GM21825 (cell line): ENCODE results near the gene CEACAM20.
A peak's percentile ranks its signal among the peaks of the same experiment; 100 is the strongest.
"Not testable (repeated sequence)": the region's sequence is repeated elsewhere in the genome, so short reads cannot be mapped to it uniquely, and the experiment has no call there.

ENCODE experiments used
- ATAC-seq: cut with Tn5 transposase; IDR thresholded peaks from one replicate; pipeline ENCODE4 v1.9.1; 2021; ENCODE audit warnings: mild to moderate bottlenecking, moderate library complexity; ENCODE audit not compliant: unreplicated experiment

CEACAM20 gene

DNA sequence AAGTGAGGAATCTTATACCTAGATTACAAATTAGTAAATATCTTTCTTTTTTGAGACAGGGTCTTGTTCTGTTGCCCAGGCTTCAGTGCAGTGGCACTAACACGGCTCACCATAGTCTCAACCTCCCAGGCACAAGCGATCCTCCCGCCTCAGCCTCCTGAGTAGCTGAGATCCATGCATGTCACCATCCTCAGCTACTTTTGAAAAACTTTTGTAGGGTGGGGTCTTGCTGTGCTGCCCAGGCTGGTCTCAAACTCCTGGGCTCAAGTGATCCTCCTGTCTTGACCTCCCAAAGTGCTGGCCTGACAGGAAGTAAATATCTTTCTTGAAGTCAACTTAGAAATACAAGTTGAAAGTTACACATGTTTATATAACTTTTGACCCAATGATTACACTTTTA is 20.0 kb upstream of the CEACAM20 start:
- ATAC-seq: no peak

DNA sequence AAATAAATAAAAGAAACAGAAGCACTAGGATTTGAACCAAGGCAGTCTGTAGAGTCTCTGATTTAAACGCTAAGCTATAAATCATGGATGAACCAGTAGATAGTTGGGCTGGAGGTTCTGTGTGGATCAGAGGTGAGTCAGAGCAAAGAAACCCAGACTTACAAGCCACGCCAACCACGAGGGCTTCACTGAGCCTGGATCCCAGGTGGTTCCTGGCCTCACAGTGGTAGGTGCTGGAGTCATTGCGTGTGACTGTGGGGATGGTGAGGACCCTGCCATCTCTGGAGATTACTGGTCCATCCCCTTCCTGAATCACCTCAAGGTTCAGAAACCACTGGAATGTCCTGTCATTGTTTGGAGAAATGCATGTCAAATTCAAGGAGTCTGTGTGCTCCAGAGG is 19.3 kb upstream of the CEACAM20 start:
- no peak for ATAC-seq

DNA sequence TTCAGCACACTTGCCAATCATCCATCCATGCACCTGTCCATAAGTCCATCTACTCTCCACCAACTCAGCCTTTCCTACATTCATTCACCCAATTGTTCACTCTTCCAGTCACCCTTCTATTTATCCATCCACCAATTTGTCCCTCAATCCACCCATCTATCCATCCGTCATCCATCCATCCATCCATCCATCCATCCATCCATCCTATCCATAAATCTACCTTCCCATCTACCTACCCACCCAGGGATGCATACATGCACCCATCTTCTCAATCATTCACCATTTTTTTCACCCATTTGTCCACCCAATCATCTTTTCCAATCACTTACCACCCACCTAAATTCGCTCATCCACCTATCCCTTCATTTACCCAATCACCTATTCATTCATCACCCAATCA is 14.6 kb upstream of the CEACAM20 start:
- no peak for ATAC-seq

DNA sequence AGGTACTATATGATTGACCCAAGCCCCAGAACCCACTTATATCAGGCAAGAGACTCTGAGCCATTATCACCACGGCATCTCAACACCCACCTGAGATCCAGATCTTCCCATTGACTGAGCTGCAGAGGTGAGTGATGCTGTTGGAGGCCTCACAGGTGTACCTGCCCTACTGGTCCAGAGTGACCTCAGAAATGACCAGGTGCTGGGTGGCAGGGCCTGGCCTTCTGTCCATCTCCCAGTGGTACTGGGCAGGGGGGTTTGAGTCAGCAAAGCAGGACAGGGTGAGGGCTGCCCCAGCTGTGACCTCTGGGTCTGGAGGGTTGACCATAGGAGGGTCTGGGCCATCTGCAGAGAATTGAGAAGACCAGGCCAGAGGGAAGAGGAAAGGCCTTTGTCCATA is 13.2 kb upstream of the CEACAM20 start:
- ATAC-seq: no peak

DNA sequence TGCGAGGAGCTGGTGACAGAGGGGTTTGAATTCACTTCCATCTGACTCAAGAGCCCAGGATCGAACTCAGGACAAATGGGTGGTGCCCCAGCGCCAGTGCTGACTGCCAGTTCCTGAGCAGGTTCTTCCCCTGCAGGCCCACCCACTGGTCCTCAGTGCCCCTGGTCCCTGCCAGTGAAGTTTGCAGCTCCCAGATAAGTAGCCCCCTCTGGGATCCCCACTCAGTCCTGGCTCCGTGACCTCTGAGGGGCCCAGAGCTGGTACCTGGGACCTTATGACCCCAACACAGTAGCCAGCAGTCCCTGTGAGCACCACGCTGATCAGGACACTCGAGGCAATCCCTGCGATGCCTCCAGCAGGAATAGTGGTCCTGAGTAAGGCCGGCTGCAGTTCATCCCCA is 11.3 kb upstream of the CEACAM20 start:
- no peak for ATAC-seq

DNA sequence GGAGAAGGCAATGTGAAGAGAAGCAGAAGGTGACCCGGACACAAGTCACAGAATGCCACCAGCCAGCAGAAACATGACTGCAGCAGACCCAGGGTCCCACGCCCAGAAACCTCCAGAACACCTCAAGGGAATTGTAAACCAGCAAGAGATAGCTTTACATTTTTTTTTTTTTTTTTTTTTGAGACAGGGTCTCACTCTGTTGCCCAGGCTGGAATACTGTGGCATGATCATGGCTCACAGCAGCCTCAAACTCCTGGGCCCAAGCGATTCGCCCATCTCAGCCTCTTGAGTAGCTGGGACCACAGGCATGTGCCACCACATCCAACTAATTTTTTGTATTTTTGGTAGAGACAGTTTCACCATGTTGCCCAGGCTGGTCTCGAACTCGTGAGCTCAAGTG is 10.5 kb upstream of the CEACAM20 start:
- ATAC-seq: no peak

DNA sequence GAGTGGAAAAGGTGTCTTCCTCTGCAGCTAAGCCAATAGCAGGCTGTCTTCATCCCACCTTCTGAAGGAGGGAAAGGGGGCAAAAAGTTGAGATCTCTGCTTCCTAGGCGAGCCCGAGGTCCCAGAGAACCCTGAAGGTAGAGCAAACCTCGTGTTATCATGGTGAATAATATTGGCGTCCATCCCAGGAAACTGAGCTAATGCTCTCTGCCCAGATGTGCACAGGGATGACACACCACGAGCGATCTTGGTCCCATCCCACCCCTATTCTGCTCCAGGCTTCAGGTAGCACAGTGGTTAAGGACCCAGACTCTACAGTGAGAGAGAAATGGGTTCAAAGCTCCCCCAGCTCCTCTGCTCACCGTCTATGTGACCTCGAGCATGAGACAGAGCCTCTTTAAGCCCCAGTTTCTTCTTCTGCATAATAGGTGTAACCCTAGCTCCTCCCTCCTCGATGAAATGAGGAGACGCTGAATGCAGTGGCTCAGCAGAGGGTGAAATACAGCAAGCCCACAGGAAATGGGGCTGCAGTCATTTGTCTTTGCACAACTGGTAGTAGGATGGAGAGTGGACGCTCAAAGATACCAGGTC is 9.9 kb upstream of the CEACAM20 start:
- no peak for ATAC-seq

DNA sequence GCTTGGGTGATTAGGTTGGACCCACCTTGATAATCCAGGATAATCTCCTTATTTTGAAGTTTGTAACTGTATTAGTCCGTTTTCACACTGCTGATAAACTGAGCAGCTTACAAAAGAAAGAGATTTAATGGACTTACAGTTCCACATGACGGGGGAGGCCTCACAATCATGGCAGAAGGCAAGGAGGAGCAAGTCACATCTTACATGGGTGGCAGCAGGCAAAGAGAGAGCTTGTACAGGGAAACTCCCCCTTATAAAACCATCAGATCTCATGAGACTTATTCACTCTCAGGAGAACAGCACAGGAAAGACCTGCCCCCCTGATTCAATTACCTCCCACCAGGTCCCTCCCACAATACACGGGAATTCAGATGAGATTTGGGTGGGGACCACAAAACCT is 5.9 kb upstream of the CEACAM20 start:
- ATAC-seq: not testable (repeated sequence)

DNA sequence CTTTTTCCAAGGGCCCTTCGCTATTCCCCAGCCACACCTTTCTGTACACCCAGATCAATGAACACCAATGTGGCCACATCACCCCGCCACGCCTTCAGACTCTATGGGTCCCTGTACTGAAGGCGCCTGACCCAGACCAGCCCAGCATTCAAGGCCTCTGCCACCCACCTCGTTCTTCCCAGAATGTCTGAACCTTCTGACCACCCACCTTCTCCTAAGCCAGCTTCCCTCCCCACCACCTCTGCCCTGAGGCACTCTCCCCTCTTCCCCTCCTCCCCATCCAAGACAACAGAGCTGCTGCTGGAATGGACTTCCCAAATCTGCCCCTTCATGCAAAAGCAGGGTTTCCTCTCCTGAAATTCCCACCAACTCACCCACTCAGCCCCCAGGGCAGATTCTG is 3.3 kb upstream of the CEACAM20 start:
- no peak for ATAC-seq

DNA sequence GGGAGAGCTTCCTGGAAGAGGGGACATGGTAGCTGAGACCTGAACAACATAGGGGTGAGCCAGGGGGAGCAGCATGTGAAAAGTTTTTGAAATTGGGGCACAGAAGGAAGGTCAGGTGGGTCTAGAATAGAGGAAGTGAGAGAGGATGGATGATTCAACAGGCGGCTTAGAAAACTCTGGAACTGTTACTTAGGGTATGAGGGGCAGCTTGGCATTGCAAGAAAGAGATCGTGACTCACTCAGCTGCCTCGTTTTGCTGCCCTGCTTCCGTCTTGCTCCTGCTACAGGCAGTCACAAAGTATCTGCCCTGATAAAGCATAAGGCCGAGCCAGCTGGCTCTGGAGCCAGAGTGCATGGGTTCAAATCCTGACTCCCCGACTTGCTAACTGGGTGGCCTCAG is 1.3 kb upstream of the CEACAM20 start:
- no peak for ATAC-seq

DNA sequence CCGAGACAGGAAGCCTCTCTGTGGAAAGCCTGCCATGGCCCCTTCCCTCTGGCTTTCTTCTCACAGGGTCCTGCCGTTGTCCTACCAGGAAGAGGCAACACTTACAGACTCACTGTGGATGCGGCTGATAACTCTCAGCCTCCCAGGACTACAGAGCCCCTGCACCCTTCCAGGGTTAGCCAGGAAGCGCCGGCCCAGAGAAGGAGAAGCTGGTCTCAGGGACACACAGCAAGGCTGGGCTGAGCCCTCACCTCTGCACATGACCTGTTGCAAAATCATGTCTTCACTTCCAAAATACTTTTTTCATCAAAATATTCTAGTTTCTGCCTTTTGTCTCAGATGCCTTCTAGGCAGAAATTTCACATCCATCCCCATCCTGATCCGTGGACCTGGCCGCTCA is 1.9 kb downstream of the CEACAM20 start:
- ATAC-seq: no peak

DNA sequence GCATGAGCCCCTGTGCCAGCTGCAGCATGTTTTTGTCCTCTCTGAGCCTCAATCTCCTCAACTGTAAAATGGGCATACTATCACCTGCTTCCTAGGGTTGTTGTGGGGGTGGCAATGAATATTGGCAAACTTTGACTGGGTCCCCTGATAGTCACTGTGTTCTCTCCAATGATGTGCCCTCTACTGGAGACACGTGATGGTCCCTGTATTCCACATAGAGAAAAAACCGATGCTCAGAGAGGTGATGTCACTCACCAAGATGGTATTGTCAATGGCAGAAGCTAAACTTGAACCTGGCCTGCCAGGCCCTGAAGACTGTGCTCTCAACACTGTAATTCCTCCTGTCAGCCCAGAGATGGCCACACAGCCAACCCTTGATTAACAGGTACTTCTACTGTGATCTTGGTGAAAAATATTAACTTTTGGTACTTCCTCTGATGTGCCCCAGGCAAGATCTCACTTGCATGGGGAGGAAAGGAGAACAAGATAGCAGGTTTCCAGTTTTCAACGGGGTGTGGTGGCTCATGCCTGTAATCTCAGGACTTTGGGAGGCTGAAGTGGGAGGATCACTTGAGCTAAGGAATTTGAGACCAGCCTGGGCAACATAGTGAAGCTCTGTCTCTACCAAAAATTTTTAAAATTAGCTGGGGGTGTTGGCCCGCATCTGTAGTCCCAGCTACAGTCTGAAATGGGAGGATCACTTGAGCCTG is 3.6 kb downstream of the CEACAM20 start:
- no peak for ATAC-seq

DNA sequence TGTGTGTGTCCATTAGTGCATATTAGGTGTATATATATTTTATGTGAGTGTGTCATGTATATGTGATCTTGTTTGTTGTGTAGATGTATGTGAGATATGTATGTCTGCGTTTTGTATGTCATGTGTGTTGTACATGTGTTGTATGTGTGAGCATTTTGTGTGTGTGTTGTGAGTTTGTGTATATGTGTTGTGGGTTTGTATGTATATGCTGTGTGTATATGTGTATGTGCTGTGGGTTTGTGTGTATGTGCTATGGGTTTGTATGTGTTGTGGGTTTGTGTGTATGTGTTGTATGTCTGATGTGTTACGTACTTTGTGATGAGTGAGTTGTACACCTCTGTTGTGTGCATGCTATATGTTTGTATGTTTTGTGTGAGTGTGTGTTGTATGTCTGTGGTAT is 8.1 kb downstream of the CEACAM20 start:
- no peak for ATAC-seq

DNA sequence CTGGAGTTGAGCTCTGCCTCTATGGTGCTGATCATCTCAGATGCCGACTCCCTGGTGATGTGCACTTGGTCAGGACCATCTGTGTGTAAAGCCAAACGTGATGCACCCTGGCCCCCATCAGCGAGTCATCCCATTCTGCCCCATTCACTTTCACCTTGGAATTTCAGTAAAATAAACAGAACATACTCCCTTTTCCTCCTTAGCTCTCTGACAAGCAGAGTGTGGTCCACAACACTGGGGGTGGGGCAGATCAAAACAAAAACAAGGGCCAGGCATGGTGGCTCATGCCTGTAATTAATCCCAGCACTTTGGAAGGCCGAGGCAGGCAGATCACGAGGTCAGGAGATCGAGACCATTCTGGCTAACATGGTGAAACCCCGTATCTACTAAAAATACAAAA is 12.3 kb downstream of the CEACAM20 start:
- no peak for ATAC-seq

DNA sequence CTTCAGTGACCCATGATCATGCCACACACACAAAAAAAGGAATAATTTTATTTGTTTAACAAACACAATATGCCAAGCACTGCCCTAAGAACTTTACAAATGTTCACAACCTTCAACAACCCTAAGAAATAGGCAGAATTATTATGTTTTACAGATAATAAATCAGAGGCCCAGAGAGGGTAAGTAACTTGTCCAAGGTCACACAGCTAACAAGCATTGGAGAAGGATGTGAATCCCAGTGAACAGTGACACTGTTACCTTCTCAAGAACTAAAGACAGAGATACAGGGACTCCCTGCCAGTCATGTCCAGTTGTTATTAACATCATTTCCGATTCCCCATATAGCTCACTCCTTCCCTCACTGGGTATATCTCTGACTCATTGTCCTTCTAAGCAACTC is 13.6 kb downstream of the CEACAM20 start:
- ATAC-seq: no peak

DNA sequence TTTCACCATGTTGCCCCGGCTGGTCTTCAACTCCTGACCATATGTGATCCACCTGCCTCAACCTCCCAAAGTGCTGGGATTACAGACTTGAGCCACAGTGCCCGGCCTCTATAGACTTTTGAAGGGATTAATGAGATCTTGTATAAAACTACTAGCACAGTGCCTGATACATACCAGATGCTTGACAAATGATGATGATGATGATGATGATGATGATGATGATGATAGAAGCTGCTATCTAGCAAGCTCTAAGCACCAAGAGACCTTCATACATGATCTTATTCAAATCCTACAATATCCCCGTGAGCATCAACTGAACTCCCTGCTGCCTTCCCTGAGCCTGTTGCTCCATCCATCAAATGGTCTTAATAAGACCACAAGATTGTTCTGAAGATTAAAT is 14.4 kb downstream of the CEACAM20 start:
- no peak for ATAC-seq

DNA sequence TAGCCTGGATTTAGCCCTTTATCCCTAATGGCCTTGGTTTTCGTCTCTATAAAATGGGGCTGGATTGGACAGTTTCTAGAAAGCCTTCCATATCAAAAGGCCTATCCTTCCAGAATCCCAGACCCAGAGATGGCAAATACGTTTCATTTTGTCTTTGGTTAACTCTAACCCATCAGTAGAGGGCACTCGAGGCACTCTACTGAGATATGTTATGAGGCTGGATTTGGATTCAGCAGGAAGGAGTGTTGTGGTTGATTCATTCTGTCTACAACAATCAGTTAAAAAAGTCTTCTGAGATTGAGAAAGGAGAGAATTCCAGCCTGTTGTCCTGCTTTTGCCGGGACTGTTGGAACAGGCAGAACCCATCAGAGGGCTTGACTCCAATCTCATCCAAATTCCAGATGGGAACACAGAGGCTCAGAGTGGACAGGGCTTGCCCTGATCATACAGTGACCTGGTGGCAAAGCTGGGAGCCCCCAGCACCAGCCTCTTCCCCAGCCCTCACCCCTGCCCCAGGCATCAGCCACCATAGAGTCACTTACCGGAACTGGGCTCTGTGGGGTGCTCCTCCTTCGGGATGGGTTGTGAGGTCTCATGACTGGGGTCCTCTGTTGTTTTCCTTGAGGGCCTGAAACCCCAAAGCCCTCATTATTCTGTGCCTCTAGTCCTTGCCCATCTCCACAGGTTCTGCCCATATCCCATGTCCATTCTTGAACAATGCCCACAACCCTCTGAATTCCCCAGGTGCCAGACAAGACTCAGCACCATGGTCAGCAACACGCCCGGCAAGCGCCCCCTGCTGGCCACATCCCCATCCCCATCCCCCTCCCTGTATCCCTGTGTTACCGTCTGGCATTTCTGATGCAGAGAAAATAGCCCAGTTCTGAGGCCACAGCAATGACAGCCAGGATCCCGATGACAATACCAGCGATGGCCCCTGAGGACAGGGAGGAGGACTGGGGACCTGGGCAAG is 16.9 kb downstream of the CEACAM20 start:
- no peak for ATAC-seq

DNA sequence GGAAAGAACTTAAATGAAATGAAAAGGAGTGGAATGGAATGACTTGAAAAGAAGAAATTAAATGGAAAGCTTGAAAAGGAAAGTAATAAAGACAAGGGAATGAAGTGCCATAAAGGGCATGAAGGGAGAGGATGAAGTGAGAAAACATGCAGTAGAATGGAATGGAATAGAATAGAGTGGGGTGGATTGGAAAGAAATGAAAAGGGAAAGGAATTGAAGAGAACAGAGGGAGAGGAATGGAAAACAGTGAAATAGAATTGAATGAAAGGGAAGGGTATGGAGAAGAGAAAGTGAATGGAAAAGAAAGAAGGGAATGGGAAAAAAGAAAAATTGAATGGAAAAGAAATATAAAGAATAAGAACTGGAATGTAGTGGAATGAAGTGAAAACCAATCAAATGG is 20.0 kb downstream of the CEACAM20 start:
- ATAC-seq: no peak

DNA sequence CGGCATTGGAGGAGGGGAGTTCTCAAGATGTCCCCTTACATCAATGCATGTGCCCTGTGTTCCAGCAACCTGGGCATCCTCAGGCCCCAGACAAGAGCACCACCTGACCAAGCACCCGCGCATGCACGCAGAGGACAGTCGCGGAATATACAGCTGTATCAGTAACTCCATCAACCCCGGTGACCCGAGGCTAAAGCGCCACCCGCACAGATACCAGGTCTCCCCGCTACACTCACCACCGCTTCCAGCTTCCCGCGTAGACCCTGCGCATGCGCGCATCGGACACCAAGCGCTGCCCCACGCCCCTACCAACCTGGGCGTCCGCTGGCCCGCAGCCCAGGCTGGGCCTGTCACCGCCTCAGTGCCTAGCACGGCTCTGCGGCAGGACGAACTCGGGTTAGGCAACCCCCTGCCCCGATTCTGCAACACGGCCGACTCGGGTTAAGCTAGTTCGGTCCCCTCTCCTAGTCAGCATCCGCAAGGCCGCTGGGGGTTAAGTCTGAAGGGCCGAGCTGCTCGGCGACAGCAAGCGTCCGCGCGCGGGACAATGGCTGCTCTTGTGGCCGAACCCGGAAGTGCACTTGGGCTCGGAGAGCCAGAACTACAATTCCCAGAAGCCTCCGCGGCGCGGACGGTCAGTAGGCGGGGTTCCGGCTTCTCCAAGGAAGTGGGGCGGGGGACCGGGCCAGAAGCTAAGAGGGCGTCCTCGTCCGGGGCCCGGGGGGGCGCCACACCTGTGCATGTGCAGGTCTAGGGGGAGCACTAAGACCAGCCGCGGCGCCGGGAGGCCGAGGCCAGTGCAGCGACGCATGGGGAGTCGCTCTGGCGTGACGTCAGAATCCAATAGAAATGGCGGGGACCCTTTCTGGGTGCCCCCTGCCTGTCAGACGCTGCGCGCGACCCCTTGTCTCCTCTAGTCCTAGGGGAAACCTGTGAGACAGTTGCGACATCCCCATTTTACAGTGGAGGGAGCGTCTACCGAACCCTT is 29.2 kb downstream of the CEACAM20 start, which contains the start of gene ZNF180:
ZNF180 (minus strand) TSS at position 561 of the 988 bp plus-strand sequence. CDS start 3,188 bp downstream, outside the sequence.
- ATAC-seq: peak; percentile 81

DNA sequence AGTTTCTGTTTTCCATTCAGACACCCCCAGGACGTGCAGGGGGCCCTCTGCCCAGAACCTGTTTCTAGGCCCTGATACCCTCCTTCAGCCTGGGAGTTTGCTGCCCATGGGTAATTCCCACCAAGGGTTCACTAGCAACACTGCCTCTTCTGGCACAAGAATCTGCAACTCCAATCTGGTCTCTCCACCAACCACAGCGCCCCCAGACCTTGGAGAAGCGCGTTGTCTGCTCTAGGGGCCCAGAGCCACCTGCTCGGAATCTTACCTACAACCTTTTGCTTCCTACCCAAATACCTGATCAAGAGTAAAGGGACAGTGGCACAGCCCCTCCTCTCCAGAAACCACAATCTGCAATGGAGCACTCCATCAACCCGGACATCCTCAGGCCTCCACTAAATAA is 29.9 kb downstream of the CEACAM20 start:
- ATAC-seq: no peak
